HG02870 (cell line): ENCODE measurements around the gene USP25.

Source experiments
- ATAC-seq: cut with Tn5 transposase; IDR thresholded peaks from one replicate; pipeline ENCODE4 v1.9.1; 2021; ENCODE audit warnings: mild to moderate bottlenecking, moderate library complexity; ENCODE audit not compliant: unreplicated experiment

The USP25 gene

GRCh38 chr21:15763359-15763758, 33.6 kb downstream of the USP25 start:
- no peak for ATAC-seq

GRCh38 chr21:15764878-15765277, 35.1 kb downstream of the USP25 start:
- no peak for ATAC-seq

- no peak for ATAC-seq
These were observed 37.3 kb downstream of the USP25 start for GRCh38 chr21:15766952-15767603.

- no peak for ATAC-seq
These were observed 38.3 kb downstream of the USP25 start for GRCh38 chr21:15768045-15768601.

- no peak for ATAC-seq
These were observed 39.1 kb downstream of the USP25 start for GRCh38 chr21:15768853-15769252.

DNA sequence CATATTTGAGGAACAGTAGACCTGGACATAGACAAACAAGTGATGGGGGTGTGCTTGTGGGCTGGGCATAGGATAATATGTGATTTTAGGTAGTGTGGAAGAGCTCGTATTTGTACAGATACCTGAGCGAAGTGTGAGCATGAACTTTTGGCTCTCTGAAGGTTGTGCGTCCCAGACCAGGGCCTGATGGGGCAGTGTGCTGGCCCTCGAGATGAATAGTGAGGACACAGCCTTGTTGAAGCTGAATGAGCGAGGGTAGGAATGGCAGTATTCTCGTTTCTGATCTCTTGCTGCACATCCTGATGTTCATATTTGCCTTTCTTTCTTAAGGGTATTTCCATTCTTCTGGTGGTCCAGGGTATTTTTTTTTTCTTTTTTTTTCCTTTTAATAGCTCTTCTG, 41.5 kb downstream of the USP25 start:
- ATAC-seq: no peak

DNA sequence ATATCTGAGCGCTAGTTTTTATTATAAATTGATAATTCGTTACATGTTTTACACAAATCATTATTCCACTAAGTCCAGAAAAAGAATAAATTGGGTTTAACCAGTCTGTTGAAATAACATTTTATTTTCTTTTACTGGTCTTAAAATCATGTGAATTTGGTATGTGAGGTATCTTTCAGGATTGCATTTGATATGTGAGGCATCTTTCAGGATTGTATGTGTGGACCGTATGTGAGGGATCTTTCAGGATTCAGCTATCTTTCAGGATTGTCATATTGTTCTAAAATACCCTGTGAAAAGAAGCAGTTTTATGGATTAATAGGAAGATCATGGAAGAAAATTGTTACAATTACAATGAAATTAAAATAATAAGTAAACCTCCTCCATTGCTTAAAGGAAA, 42.9 kb downstream of the USP25 start:
- no peak for ATAC-seq

- no peak for ATAC-seq
These were observed 44.8 kb downstream of the USP25 start for GRCh38 chr21:15774590-15774989.

DNA sequence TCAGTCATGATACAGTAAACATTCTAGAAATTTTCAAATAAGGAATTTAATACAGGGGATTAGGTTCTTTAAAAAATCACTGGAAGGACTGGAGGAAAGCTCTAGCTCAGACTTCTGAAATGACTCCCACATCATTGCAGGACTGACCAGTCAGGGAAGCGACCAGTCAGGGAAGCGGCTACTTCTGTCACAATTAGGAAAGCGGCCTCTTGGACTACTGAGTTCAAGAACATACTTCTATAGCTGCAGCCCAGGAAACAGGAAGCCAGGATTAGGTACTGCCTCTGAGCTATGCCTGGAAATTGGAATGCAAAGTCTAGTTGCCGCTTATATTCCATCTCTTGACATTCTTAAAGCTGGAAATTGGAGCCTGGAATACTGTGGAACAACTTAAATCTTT, 45.5 kb downstream of the USP25 start:
- ATAC-seq: no peak

DNA sequence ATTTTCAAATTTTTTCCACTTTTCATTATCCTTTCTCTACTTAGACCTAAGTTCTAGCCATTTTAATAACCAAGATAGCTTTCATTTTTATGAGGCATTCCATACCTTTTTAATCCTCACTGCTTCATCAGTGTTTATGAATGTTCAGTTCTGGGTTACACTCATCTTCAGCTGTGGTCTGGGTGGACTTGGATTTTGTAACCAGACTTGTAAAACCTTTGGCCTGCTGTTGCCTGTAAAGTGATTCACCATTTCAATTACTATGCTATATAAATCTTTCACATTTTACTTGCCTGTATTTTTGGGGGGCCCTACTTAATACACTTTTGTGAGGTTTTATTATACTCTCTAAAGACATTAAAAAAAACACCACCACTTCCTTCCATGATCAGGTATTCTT, 46.2 kb downstream of the USP25 start:
- ATAC-seq: no peak

DNA sequence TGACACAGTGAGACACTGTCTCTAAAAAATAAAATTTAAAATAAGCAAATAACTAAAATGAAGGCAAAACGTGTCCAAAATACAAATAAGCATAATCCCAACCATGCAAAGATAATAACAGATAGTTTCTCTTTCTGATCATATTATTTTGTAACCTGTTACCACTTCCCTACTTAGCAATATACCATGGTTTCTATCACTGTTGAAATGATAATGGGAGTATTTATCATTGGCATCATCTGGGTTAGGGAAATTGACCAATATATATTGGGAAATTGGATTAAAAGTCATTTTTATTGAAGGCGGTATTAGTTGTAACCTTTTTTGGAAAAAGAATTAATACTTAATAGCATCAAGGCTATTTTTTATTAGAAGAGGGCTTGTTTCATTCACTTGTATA, 47.0 kb downstream of the USP25 start:
- ATAC-seq: no peak

DNA sequence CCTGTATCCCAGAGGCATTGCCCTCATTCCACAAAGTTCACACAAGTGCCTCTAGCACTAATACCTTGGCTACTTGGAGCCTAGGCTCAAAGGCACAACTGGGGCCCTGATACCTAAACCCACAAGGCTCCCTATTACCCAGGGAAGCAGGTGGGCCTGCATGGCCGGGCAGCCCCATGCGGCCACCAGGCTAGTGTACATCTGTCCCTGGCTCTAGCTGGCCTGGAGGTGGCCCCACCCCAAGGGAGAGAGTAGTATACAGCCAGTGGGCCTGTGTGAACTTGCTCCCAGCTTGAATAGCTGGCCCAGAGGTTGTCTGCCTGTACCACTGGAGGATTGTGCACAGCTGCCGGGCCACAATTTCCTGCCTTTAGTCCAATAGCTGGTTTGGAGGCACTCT, 52.2 kb downstream of the USP25 start:
- ATAC-seq: no peak

- no peak for ATAC-seq
These were observed 59.2 kb downstream of the USP25 start for GRCh38 chr21:15788847-15789523.

GRCh38 chr21:15793109-15793508, 63.3 kb downstream of the USP25 start:
- no peak for ATAC-seq

DNA sequence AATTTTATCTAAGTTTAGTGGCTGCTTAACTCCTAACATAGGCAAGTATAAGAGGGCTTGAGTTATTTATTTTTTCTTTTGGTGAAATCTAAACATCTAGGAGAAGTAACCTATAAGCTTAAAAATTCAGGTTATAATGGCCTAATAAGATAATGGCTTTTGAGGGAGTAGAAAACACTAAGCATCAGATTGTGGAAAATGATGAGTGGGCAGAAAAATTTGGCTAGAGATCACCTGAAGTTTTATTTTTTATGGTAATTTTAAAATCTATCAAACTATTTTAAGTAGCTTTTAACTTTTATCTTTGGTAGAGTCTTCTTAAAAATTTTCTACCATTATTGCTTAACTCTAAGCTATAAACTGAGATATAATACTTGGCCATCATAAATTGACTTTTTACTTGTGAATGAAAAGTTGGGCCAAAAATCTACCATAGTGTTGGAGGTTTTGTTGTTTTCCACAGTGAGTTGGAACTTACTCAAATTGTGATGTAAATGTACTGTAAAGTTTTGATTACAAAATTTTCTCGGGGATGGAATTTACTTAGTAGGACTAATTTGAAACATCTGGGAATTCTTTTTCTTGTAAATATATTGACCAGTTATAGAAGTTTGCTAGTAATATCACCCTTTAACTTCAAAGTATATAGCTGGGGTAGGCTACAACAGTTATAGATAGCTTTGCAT, 63.9 kb downstream of the USP25 start:
- no peak for ATAC-seq

DNA sequence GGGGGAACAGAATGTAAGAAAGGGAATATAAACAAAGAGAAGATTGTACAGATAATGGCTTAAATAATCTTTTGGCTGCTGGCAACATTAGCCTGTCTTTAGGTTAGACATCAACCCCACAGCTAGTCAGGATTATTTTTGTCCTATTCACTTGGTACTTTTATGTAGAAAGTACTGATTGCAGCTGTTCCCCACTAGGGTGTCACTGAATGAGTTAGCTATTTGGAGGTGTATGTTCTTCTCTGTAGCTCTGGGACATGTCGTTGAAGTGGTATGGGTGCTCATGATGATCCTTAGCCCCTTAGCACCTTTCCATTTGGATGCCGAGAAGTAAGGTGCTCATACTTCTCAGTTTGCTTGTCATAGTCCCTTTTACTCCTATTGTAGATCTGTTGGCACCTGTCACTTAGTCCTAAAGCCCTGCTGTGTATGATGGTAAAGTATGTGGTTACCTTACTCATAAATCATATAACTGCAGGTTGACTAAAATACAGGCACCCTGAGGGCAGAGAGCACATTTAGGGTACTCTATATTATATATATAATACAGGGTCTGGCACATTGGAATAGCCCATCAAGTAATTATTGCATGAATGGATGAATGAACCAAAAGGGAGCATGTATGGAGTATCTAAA, 64.6 kb downstream of the USP25 start:
- no peak for ATAC-seq

DNA sequence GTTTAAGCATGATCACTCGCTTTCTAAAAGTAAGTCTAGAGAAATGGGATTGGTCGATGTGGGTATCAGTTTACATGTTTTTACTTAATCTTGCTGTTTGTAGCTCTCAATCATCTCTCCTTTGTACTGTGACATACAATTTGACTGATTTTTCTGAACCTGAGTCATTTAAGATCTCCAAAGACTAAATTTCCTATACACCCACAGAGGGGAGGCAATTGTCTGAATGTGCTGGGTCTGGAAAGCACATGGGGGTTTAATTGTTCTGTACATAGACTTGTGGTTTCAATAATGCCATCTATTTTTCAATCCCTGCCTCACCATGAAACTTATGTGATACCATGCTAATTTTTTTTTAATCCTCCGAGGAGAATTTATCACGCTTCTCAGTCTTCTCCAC, 65.8 kb downstream of the USP25 start:
- ATAC-seq: no peak

- ATAC-seq: no peak
These were observed 68.0 kb downstream of the USP25 start for GRCh38 chr21:15797577-15798363.

GRCh38 chr21:15801352-15801863, 71.6 kb downstream of the USP25 start:
- no peak for ATAC-seq

GRCh38 chr21:15804247-15805005, 74.6 kb downstream of the USP25 start:
- ATAC-seq: no peak
